Measurements from ENCODE around the gene ART5.

ART5 gene

GRCh38 chr11:3622521-3622920 lies 19.3 kb downstream of the ART5 start:
- POLR2A ChIA-PET (ENCODE audit: low non-redundant PET), result no interaction called here
- H3K27ac ChIP-seq, result no peak overlapping the region
- CTCF ChIA-PET, result no interaction called here
- no peak for TF ChIP-seq CTCF (conservative IDR thresholded peaks at IDR 0.05; ENCODE audit: low read depth)
- no peak for DNase-seq (ENCODE audit: low spot score)

DNA sequence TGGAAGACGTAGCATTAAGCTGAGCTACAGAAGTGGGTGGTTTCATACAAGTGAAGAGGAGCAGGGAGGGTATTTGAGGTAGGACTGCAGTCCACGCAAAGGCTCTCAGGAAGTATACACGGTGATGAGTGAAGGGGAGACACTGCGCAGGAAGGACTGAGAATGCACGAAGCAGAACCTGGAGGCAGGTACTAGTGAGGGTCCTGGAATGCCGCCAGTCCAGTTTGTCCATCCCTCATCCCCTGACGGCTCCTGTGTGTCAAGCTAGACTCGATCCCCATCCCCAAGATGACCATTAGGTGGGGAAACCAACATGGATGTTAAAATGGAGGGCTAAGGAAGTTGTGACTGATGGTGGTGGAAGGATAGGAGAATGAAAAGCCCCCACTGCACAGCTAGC lies 23.8 kb downstream of the ART5 start:
- POLR2A ChIA-PET (ENCODE audit: low non-redundant PET), result no interaction called here
- CTCF ChIA-PET, result interaction anchor here (0.8 kb wide), 1 partner anchor 46 kb away, joined by 3 read pairs; no protein-coding TSS in a partner anchor
- DNase-seq (ENCODE audit: low spot score), result no peak
- no peak overlapping the region for H3K27ac ChIP-seq
- no peak for TF ChIP-seq CTCF (conservative IDR thresholded peaks at IDR 0.05; ENCODE audit: low read depth)

GRCh38 chr11:3616721-3617460 lies 24.9 kb downstream of the ART5 start:
- POLR2A ChIA-PET (ENCODE audit: low non-redundant PET), result no interaction called here

GRCh38 chr11:3615998-3616397 lies 25.8 kb downstream of the ART5 start:
- CTCF ChIA-PET, result interaction anchor here (0.5 to 0.9 kb wide), 2 partner anchors 32 to 238 kb away, joined by 3 read pairs; no protein-coding TSS in a partner anchor
- DNase-seq (ENCODE audit: low spot score), result no peak
- no peak overlapping the region for H3K27ac ChIP-seq
- TF ChIP-seq CTCF (conservative IDR thresholded peaks at IDR 0.05; ENCODE audit: low read depth), result no peak
- POLR2A ChIA-PET (ENCODE audit: low non-redundant PET), result no interaction called here

More at GRCh38 chr11:3616721-3617460, 24.9 kb downstream of the ART5 start:
- CTCF ChIA-PET, result interaction anchor here (0.6 to 0.9 kb wide), 3 partner anchors 33 to 145 kb away, joined by 3 read pairs; no protein-coding TSS in a partner anchor
- no peak for TF ChIP-seq CTCF (conservative IDR thresholded peaks at IDR 0.05; ENCODE audit: low read depth)
- no peak overlapping the region for H3K27ac ChIP-seq
- no peak for DNase-seq (ENCODE audit: low spot score)

DNA sequence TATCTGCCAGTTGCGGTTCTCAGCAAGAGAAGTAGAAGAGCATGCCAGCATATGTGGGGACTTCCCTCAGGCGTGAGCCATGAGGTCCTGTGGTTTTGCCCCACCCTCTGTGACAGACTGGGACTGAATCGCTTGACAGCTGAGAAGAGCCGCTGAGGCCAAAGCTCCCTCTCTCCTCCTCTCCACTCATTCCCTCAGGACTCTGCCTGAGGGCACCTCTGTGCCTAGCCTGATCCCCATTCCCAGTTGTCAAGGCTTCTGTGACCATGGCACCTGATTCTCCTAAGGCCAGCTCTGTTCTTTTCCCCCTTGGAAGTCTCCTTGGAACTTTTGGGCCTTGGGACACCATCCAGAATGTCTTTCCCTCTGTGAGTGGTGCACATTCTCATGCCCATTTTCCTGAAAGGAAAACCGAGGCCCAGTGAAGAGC lies 27.0 kb downstream of the ART5 start:
- no peak overlapping the region for H3K27ac ChIP-seq
- no peak for TF ChIP-seq CTCF (conservative IDR thresholded peaks at IDR 0.05; ENCODE audit: low read depth)
- ChIA-PET POLR2A (ENCODE audit: low non-redundant PET) (no interaction called here), CTCF (no interaction called here)
- no peak for DNase-seq (ENCODE audit: low spot score)

- H3K27ac ChIP-seq, result no peak overlapping the region
- CTCF ChIA-PET, result no interaction called here
- DNase-seq (ENCODE audit: low spot score), result no peak
- TF ChIP-seq CTCF (conservative IDR thresholded peaks at IDR 0.05; ENCODE audit: low read depth), result no peak
- POLR2A ChIA-PET (ENCODE audit: low non-redundant PET), result no interaction called here
Measured at GRCh38 chr11:3613998-3614741, 27.6 kb downstream of the ART5 start.

Measured in RWPE1 (cell line).